Measurements from ENCODE around the gene TACSTD2.

Gene TACSTD2

GRCh38 chr1:58571616-58572015 lies 5.4 kb downstream of the TACSTD2 start:
- no peak for TF ChIP-seq POLR2AphosphoS5 (IDR thresholded peaks at IDR 0.05; ENCODE audit: low read depth, low read length)
- no peak for TF ChIP-seq SIN3A (IDR thresholded peaks at IDR 0.05; ENCODE audit: borderline replicate concordance, insufficient read depth, low read length)
- TF ChIP-seq TAF1 (IDR thresholded peaks at IDR 0.05; ENCODE audit: borderline replicate concordance, insufficient read depth, low read length), result no peak
- no peak for TF ChIP-seq REST (IDR thresholded peaks at IDR 0.05; ENCODE audit: insufficient read depth in 1 of 2, low read depth in 2 of 2, low read length in 2 of 2)
- TF ChIP-seq FOXP2 (optimal IDR thresholded peaks at IDR 0.05; ENCODE audit: borderline replicate concordance, extremely low read depth, extremely low read length, insufficient read depth), result no peak

GRCh38 chr1:58570817-58571216 lies 6.2 kb downstream of the TACSTD2 start:
- TF ChIP-seq TAF1 (IDR thresholded peaks at IDR 0.05; ENCODE audit: borderline replicate concordance, insufficient read depth, low read length) (no peak), REST (IDR thresholded peaks at IDR 0.05; ENCODE audit: insufficient read depth in 1 of 2, low read depth in 2 of 2, low read length in 2 of 2) (no peak), FOXP2 (optimal IDR thresholded peaks at IDR 0.05; ENCODE audit: borderline replicate concordance, extremely low read depth, extremely low read length, insufficient read depth) (no peak), POLR2AphosphoS5 (IDR thresholded peaks at IDR 0.05; ENCODE audit: low read depth, low read length) (no peak), SIN3A (IDR thresholded peaks at IDR 0.05; ENCODE audit: borderline replicate concordance, insufficient read depth, low read length) (no peak)

GRCh38 chr1:58570094-58570493 lies 7.0 kb downstream of the TACSTD2 start:
- TF ChIP-seq TAF1 (IDR thresholded peaks at IDR 0.05; ENCODE audit: borderline replicate concordance, insufficient read depth, low read length) (no peak), POLR2AphosphoS5 (IDR thresholded peaks at IDR 0.05; ENCODE audit: low read depth, low read length) (no peak)

GRCh38 chr1:58568911-58569310 lies 8.1 kb downstream of the TACSTD2 start:
- TF ChIP-seq TAF1 (IDR thresholded peaks at IDR 0.05; ENCODE audit: borderline replicate concordance, insufficient read depth, low read length) (no peak), SIN3A (IDR thresholded peaks at IDR 0.05; ENCODE audit: borderline replicate concordance, insufficient read depth, low read length) (no peak), POLR2AphosphoS5 (IDR thresholded peaks at IDR 0.05; ENCODE audit: low read depth, low read length) (no peak), FOXP2 (optimal IDR thresholded peaks at IDR 0.05; ENCODE audit: borderline replicate concordance, extremely low read depth, extremely low read length, insufficient read depth) (no peak), REST (IDR thresholded peaks at IDR 0.05; ENCODE audit: insufficient read depth in 1 of 2, low read depth in 2 of 2, low read length in 2 of 2) (no peak)

GRCh38 chr1:58568271-58568860 lies 8.7 kb downstream of the TACSTD2 start:
- TF ChIP-seq SIN3A (IDR thresholded peaks at IDR 0.05; ENCODE audit: borderline replicate concordance, insufficient read depth, low read length) (no peak), REST (IDR thresholded peaks at IDR 0.05; ENCODE audit: insufficient read depth in 1 of 2, low read depth in 2 of 2, low read length in 2 of 2) (no peak), TAF1 (IDR thresholded peaks at IDR 0.05; ENCODE audit: borderline replicate concordance, insufficient read depth, low read length) (no peak), POLR2AphosphoS5 (IDR thresholded peaks at IDR 0.05; ENCODE audit: low read depth, low read length) (no peak), FOXP2 (optimal IDR thresholded peaks at IDR 0.05; ENCODE audit: borderline replicate concordance, extremely low read depth, extremely low read length, insufficient read depth) (no peak)

All from PFSK-1 (cell line).